T follicular helper cell (primary cell): ENCODE data around the gene PNPO.

ENCODE experiments used
- DNase-seq: peaks from one replicate; pipeline ENCODE4 v3.0.0-alpha.2; 2020; ENCODE audit warnings: low read depth

The PNPO gene

DNA sequence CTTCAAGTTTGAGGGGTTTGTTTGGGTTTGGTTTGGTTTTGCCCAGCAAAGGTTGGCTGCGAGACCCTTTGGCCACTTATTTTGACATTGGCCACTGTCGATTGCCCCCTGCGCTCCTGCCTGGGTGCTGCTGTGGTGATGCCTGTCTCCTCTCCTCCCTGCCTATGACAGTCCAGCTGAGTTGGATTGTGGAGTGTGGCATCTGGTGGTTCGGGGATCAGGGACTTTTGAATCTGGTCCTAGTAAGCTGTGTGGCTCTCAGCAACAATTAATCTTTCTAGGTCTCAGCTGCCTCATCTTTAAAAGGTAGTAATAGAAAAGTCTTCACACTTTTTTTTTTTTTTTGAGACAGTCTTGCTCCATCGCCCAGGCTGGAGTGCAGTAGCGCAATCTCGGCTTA, 56.7 kb downstream of the PNPO start:
- DNase-seq, result no peak
